ENCODE measurements around the gene NR1I3.
A peak's percentile ranks its signal among the peaks of the same experiment; 100 is the strongest.
"Not testable (repeated sequence)": the region's sequence is repeated elsewhere in the genome, so short reads cannot be mapped to it uniquely, and the experiment has no call there.

NR1I3 gene

DNA sequence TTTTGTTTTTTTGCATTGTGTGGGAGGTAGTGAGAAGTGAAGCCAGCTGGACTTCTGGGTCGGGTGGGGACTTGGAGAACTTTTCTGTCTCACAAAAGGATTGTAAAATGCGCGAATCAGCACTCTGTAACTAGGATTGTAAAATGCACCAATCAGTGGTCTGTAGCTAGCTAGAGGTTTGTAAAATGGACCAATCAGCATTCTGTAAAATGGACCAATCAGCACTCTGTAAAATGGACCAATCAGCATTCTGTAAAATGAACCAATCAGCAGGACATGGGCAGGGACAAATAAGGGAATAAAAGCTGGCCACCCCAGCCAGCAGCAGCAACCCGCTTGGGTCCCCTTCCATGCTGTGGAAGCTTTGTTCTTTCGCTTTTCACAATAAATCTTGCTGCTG lies 12.1 kb upstream of the NR1I3 start:
- DNase-seq = not testable (repeated sequence)

GRCh38 chr1:161244888-161245287 lies 6.9 kb upstream of the NR1I3 start:
- DNase-seq = no peak

GRCh38 chr1:161242313-161242712 lies 4.3 kb upstream of the NR1I3 start:
- no peak for DNase-seq

DNA sequence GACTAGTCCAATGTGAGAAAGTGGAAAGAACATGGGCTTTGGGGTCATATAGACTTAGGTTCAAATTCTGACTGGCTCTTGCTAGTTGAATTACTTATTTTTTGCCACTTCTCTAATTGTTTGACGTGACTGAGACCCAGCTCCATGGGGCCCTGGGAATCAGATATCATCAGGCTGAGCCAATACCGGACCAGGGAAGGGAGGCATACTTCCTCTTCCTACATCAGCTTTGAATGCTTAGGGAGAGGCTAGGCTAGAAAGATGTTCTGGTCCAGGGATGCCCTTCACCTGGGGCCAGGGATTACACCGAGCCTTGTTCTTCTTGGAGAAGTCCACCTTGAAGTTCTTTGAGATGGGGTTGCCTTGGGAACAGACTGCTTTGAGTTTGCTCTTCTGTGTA lies 3.7 kb upstream of the NR1I3 start:
- DNase-seq = no peak

GRCh38 chr1:161235957-161236775 lies 1.8 kb downstream of the NR1I3 start:
- DNase-seq = no peak

GRCh38 chr1:161233102-161233501 lies 4.9 kb downstream of the NR1I3 start:
- DNase-seq = no peak

GRCh38 chr1:161230762-161231161 lies 7.2 kb downstream of the NR1I3 start:
- no peak for DNase-seq

DNA sequence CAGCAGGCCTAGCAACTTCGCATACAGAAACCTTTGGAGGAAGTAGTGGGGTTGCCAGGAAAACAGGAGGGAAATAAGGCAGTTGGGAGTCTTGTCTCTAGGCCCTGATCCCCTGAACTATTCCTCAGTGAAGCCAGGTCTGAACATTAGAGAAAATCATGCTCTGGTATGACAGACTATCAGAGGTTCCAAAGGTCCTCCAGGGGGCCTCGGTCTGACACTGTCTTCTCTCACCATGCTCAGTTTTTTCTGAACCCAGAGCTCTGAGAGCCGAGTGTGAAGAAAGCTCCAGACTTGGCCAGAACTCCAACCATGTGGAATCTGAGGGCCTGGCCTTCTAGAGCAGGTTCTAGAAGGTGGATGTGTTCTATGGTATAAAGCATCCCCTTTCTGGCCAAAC lies 8.1 kb downstream of the NR1I3 start:
- DNase-seq = no peak

- no peak for DNase-seq
These were observed 10.0 kb downstream of the NR1I3 start for GRCh38 chr1:161228032-161228431.

GRCh38 chr1:161227196-161227871 lies 10.7 kb downstream of the NR1I3 start:
- peak; percentile 81 for DNase-seq

DNA sequence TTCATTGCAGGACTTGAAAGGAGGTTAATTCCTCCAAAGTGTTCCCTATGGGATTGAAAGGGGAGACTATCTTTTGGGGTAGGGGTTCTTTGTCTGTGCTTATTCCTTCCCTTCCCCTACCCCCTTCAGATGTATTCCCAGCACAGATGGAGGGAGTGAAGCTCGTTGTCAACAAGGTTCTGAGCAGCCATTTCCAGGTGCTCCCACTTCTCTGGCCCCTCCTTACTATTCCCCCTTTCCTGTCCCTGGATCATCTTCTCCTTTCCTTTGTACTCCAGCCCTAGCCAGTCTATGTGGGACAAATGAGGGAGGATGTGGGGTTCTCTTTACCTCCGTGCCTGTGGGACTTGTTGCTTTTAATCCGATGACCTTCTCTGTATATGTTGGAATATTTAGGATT lies 11.2 kb downstream of the NR1I3 start:
- DNase-seq = no peak

- no peak for DNase-seq
These were observed 11.7 kb downstream of the NR1I3 start for GRCh38 chr1:161226320-161226711.

- peak; percentile 81 for DNase-seq
These were observed 12.3 kb downstream of the NR1I3 start, which contains the start of gene TOMM40L for GRCh38 chr1:161225534-161226319. Gene TOMM40L, plus strand, starts transcription at chr1:161226060. Its CDS starts 430 bp downstream, at chr1:161226490.

DNA sequence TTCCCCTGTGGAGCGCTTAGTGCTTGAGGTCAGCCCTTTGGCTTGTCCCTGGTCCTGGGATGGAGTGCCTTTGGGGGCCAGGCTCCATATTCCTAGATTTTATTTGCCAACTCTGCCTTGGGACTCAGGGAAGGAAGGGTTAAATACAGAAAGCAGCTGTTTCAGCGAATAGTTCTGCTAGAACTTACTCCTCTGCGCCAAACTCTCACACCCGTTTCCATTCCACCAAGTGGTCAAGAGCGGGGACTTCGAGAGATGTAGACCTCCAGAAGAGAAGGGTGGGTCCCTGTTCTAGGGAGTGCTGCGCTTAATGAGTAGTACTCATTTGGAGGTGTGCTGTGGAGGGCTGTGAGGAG lies 12.8 kb downstream of the NR1I3 start:
- DNase-seq = no peak

GRCh38 chr1:161224695-161225087 lies 13.3 kb downstream of the NR1I3 start:
- not testable (repeated sequence) for DNase-seq

DNA sequence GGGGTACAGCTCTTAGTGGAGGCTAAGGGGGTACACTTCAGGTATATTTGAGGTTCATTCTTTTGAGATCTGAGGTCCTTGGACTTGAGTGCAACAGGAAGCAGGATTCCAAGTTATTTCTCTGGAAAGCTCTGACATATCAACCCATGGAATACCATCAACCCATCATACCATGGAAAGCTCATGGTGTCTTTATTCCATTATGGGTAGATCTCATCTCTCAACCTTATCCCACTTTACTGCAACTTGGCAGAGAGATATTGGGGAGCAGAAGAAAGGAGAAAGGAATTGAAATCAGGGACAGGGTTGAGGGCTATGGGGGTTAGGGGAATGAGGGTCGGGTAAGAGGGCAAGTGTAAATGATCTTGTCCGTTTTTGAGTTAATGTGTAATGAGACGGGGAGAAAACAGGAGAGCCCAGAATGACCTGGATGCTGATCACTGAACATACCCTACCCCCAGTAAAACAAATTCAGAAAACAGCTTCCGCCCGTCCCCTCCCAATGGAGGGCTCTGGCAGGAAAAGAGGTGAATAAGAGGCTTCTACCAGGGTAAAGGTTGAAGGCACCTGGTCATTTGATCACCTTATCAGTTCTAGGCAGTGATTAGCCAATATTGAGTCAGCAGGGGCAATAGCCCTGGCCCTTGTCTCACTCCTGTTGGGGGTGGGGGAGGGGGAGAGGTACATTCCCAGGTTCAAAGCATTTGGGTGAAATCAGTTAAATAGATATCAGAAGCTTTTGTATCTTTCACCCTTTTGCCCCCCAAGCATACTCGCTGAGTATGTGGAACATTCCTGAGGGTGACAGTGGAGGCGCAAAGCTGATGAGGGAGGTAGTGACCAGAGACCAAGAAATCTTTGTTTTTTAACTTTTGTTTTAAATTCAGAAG lies 14.0 kb downstream of the NR1I3 start:
- DNase-seq = no peak

GRCh38 chr1:161222175-161223019 lies 15.6 kb downstream of the NR1I3 start:
- no peak for DNase-seq

DNA sequence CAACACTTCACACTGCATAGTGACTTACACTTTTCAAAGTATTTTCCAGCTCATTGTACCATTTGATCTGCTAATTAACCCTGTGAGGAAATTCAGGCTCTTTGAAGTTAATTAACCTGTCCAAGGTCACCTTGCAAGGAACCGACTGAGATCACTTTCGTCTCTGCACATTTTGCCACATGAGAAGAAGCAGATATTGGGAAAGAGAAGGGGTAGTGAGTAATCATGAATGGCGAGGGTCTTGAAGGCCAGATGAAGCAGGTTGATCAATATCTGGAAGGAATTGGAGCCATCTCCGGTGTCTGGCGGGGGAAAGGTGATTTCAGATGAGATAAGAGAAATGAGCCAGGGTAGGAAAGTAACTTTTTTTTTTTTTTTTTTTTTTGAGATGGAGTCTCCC lies 18.0 kb downstream of the NR1I3 start:
- no peak for DNase-seq

DNA sequence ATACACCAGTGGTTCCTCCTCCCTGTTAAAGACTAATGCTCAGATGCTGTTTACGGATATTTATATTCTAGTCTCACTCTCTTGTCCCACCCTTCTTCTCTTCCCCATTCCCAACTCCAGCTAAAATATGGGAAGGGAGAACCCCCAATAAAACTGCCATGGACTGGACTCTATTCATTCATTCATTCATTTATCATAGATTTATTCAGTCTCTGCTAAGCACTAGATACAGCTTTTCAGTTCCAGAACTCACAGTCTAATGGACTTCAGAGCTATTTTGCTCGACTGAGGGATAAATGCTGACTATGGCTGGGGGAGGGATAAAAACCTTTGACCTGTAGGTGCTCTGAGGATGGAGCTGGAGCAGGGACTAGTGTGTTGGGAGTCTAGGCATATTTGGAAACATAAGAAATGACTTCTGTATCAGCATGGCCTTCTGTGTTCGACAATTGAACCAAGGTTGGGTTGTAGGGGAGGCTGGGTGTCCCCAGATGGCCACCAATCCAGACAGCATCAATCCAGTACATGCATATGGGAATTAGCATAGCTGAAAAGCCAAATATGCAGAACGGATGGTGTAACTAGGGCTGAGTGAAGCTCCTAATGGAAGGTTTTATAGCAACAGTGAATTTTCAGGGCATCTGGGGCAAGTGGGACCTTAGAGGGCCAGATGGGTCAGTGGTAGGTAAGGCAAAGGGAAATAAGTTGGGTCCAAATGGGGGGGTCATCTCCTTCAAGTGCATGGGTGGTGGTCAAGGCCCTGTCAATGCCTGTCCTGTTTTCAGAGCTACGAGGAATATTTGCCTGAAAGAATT lies 18.7 kb downstream of the NR1I3 start:
- DNase-seq = no peak

GRCh38 chr1:161218301-161219077 lies 19.5 kb downstream of the NR1I3 start:
- DNase-seq = no peak
